GM13976 (cell line): ENCODE data around the gene F7.

Experiments
- DNase-seq: peaks from one replicate; pipeline ENCODE4 v3.0.0; 2012; ENCODE audit warnings: low spot score
- CTCF ChIP-seq: IDR thresholded peaks from 2 replicates; pipeline ENCODE4 v1.5.1; 2012; ENCODE audit warnings: borderline replicate concordance, mild to moderate bottlenecking; ENCODE audit not compliant: insufficient read depth; ENCODE audit errors: extremely low read depth, missing control alignments, control extremely low read depth
- in situ Hi-C: fragments of 300-500 bp; cut with MboI; formaldehyde crosslinking; loops from one replicate; pipeline ENCODE4 v1.12.0; 2022; ENCODE audit warnings: low sequenced_read_pairs, mixed read lengths, inconsistent platforms; ENCODE audit not compliant: unreplicated experiment

The F7 gene

GRCh38 chr13:113168211-113168610 is 62.6 kb downstream of the F7 start:
- in situ Hi-C loops: no loop called here
- TF ChIP-seq CTCF: no peak
- DNase-seq: no peak

GRCh38 chr13:113169277-113170272 is 64.0 kb downstream of the F7 start:
- no peak for TF ChIP-seq CTCF
- DNase-seq: no peak
- in situ Hi-C loops: no loop called here
